Hematopoietic multipotent progenitor cell treated with erythropoietin and hydrocortisone succinate and interleukin-3 and kit ligand, for 17 days (in vitro differentiated cells): Measurements from ENCODE around the gene SNED1.

Source experiments
- DNase-seq: peaks from one replicate; pipeline ENCODE4 v3.0.0-alpha.2; 2015; ENCODE audit warnings: low spot score

Gene SNED1

GRCh38 chr2:241006412-241006811, 8.0 kb downstream of the SNED1 start:
- DNase-seq: no peak

- no peak for DNase-seq
These were observed 8.7 kb downstream of the SNED1 start for GRCh38 chr2:241007111-241007510.

GRCh38 chr2:241007880-241008710, 9.7 kb downstream of the SNED1 start:
- DNase-seq: no peak

GRCh38 chr2:241008711-241009121, 10.3 kb downstream of the SNED1 start:
- no peak for DNase-seq

- DNase-seq: no peak
These were observed 10.8 kb downstream of the SNED1 start for GRCh38 chr2:241009191-241009590.

GRCh38 chr2:241009601-241010530, 11.4 kb downstream of the SNED1 start:
- no peak for DNase-seq

- DNase-seq: no peak
These were observed 12.3 kb downstream of the SNED1 start for GRCh38 chr2:241010531-241011295.

- no peak for DNase-seq
These were observed 12.8 kb downstream of the SNED1 start for GRCh38 chr2:241011296-241011600.

GRCh38 chr2:241011751-241012510, 13.5 kb downstream of the SNED1 start:
- DNase-seq: no peak

GRCh38 chr2:241014224-241014623, 15.8 kb downstream of the SNED1 start:
- no peak for DNase-seq

- no peak for DNase-seq
These were observed 16.3 kb downstream of the SNED1 start for GRCh38 chr2:241014764-241015163.

GRCh38 chr2:241015439-241015838, 17.0 kb downstream of the SNED1 start:
- DNase-seq: no peak

GRCh38 chr2:241017228-241017940, 19.0 kb downstream of the SNED1 start:
- DNase-seq: no peak

- no peak for DNase-seq
These were observed 19.9 kb downstream of the SNED1 start for GRCh38 chr2:241018051-241018891.

GRCh38 chr2:241019441-241020139, 21.2 kb downstream of the SNED1 start:
- no peak for DNase-seq

- DNase-seq: no peak
These were observed 21.8 kb downstream of the SNED1 start for GRCh38 chr2:241020201-241020600.

GRCh38 chr2:241020629-241021190, 22.3 kb downstream of the SNED1 start:
- DNase-seq: no peak

- DNase-seq: no peak
These were observed 27.2 kb downstream of the SNED1 start for GRCh38 chr2:241025639-241026038.
